Natural killer cell (primary cell): ENCODE measurements around the gene HNRNPF. TPM values are rescaled to one million over a fixed set of nuclear protein-coding genes. Genes with fewer than 3 reads are reported as not detected.

ENCODE experiments used
- ATAC-seq, 3 donors: fragments of 150-1000 bp in 2 of 3; fragments of 200-7000 bp in 1 of 3; cut with Tn5 transposase; 1 replicate in 1 of 3; 2 replicates in 2 of 3; pipeline ENCODE4 v1.10.0; 2021; ENCODE audit warnings: mild to moderate bottlenecking in 2 of 3, moderate library complexity in 2 of 3
- DNase-seq, 2 donors: peaks; one replicate each; pipeline versions ENCODE4 v3.0.0 to v3.0.0-alpha.2; 2013 to 2021; ENCODE audit warnings: mixed read lengths in 1 of 2
- H3K27ac ChIP-seq: one replicate; pipeline ENCODE4 v1.5.1; 2013; ENCODE audit warnings: mild to moderate bottlenecking, low read length
- H3K27me3 ChIP-seq: one replicate; pipeline ENCODE4 v1.6.1; 2013; ENCODE audit warnings: low read length; ENCODE audit not compliant: control insufficient read depth, insufficient read depth
- H3K36me3 ChIP-seq: one replicate; pipeline ENCODE4 v1.6.1; 2013; ENCODE audit warnings: low read length; ENCODE audit not compliant: control insufficient read depth, insufficient read depth
- H3K4me1 ChIP-seq: one replicate; pipeline ENCODE4 v1.6.1; 2013; ENCODE audit warnings: low read length; ENCODE audit not compliant: control insufficient read depth, insufficient read depth
- H3K4me3 ChIP-seq: one replicate; pipeline ENCODE4 v1.5.1; 2013; ENCODE audit warnings: low read length
- H3K9me3 ChIP-seq: one replicate; pipeline ENCODE4 v1.6.1; 2013; ENCODE audit warnings: low read length; ENCODE audit not compliant: control insufficient read depth, insufficient read depth
- H3K27ac Mint-ChIP-seq, 2 donors: one replicate each; pipeline ENCODE4 v1.8.0; 2022; ENCODE audit warnings: mild to moderate bottlenecking in 2 of 2, mixed read lengths in 2 of 2, moderate library complexity in 1 of 2
- H3K27me3 Mint-ChIP-seq, 2 donors: one replicate each; pipeline ENCODE4 v1.8.0; 2022; ENCODE audit warnings: low read depth in 2 of 2, mixed read lengths in 2 of 2
- H3K36me3 Mint-ChIP-seq: one replicate; pipeline ENCODE4 v1.8.0; 2022; ENCODE audit warnings: mixed read lengths
- H3K4me1 Mint-ChIP-seq, 2 donors: one replicate each; pipeline ENCODE4 v1.8.0; 2022; ENCODE audit warnings: mixed read lengths in 2 of 2
- H3K4me3 Mint-ChIP-seq: one replicate; pipeline ENCODE4 v1.8.0; 2022; ENCODE audit warnings: mild to moderate bottlenecking, moderate library complexity, mixed read lengths
- H3K9me3 Mint-ChIP-seq, 2 donors: one replicate each; pipeline ENCODE4 v1.8.0; 2022; ENCODE audit warnings: mixed read lengths in 2 of 2
- CTCF ChIP-seq: fragments of 200-600 bp; IDR thresholded peaks from one replicate; pipeline ENCODE4 v1.8.0; 2022; ENCODE audit warnings: antibody characterized with exemption
- WGBS: methylation state at CpG from one replicate; pipeline ENCODE4 v1.1.7; 2013; ENCODE audit warnings: missing lambda C conversion rate; ENCODE audit not compliant: insufficient coverage; 5-methylcytosine and 5-hydroxymethylcytosine counted together
- intact Hi-C: fragments of 100-400 bp; cut with micrococcal nuclease; formaldehyde crosslinking; loops from one replicate; pipeline ENCODE4 v1.14.2; 2022
- total RNA-seq, 4 donors: library from RNA; stranded (reverse); fragments of 120-200 nt in 1 of 4; gene quantifications; one replicate each; pipeline versions ENCODE4 v1.2.3 to v1.2.4, GENCODE V29; 2013 to 2022

Gene HNRNPF
- total RNA-seq, 3 donors from 2014 or later (not counting 1 experiment from before 2014, with no cell fraction given), result 122 to 160 (median 125) TPM

GRCh38 chr10:43342279-43343125, 66.5 kb downstream of the HNRNPF start:
- Mint-ChIP-seq H3K9me3 (no peaks in the 10 kb centered on the region), H3K27me3 (peaks cover 25 to 26% of the 10 kb centered on the region in 2 donors), H3K4me1 (peaks cover 0 to 5% of the 10 kb centered on the region in 2 donors), H3K27ac (no peak overlapping the region), H3K4me3 (no peak overlapping the region), H3K36me3 (no peaks in the 10 kb centered on the region)
- no peak overlapping the region for H3K27ac ChIP-seq
- WGBS, result 94% methylated on average over 49 of the region's 49 CpGs
- no peaks in the 10 kb centered on the region for H3K36me3 ChIP-seq
- no peak for TF ChIP-seq CTCF
- DNase-seq (no peak), ATAC-seq (no peak)
- no peaks in the 10 kb centered on the region for H3K27me3 ChIP-seq
- intact Hi-C loops, result loop anchor here (10.0 kb wide), 2 partner anchors 138 to 598 kb away; no protein-coding TSS in a partner anchor
- no peaks in the 10 kb centered on the region for H3K4me1 ChIP-seq
- H3K9me3 ChIP-seq, result no peaks in the 10 kb centered on the region
- H3K4me3 ChIP-seq, result no peak overlapping the region

GRCh38 chr10:43341450-43341849, 67.5 kb downstream of the HNRNPF start:
- H3K4me1 ChIP-seq, result no peaks in the 10 kb centered on the region
- no peaks in the 10 kb centered on the region for H3K9me3 Mint-ChIP-seq
- no peak overlapping the region for H3K4me3 Mint-ChIP-seq
- ATAC-seq (no peak), DNase-seq (no peak)
- no peak for TF ChIP-seq CTCF
- no peaks in the 10 kb centered on the region for H3K36me3 Mint-ChIP-seq
- H3K9me3 ChIP-seq, result no peaks in the 10 kb centered on the region
- H3K27ac Mint-ChIP-seq, result no peak overlapping the region
- H3K27me3 ChIP-seq, result no peaks in the 10 kb centered on the region
- no peak overlapping the region for H3K4me3 ChIP-seq
- no peaks in the 10 kb centered on the region for H3K36me3 ChIP-seq
- H3K4me1 Mint-ChIP-seq, result peaks cover 0 to 5% of the 10 kb centered on the region in 2 donors
- 83% methylated on average over 7 of the region's 7 CpGs for WGBS
- H3K27me3 Mint-ChIP-seq, result peaks cover 25 to 29% of the 10 kb centered on the region in 2 donors
- intact Hi-C loops, result loop anchor here (10.0 kb wide), 2 partner anchors 137 to 597 kb away; no protein-coding TSS in a partner anchor
- no peak overlapping the region for H3K27ac ChIP-seq

GRCh38 chr10:43340619-43341018, 68.4 kb downstream of the HNRNPF start:
- Mint-ChIP-seq H3K4me3 (no peak overlapping the region), H3K9me3 (no peaks in the 10 kb centered on the region), H3K4me1 (peaks cover 0 to 5% of the 10 kb centered on the region in 2 donors), H3K27ac (no peak overlapping the region), H3K36me3 (no peaks in the 10 kb centered on the region), H3K27me3 (peaks cover 25 to 30% of the 10 kb centered on the region in 2 donors)
- no peaks in the 10 kb centered on the region for H3K4me1 ChIP-seq
- intact Hi-C loops, result loop anchor here (10.0 kb wide), 2 partner anchors 136 to 596 kb away; no protein-coding TSS in a partner anchor
- no peaks in the 10 kb centered on the region for H3K36me3 ChIP-seq
- H3K4me3 ChIP-seq, result no peak overlapping the region
- no peak for DNase-seq
- no peak for ATAC-seq
- 88% methylated on average over 9 of the region's 9 CpGs for WGBS
- TF ChIP-seq CTCF, result no peak
- H3K27ac ChIP-seq, result no peak overlapping the region
- H3K9me3 ChIP-seq, result no peaks in the 10 kb centered on the region
- no peaks in the 10 kb centered on the region for H3K27me3 ChIP-seq
